Esophagus (tissue), 2 donors: ENCODE results near the gene MAN1A1. TPM values are rescaled to one million over a fixed set of nuclear protein-coding genes. Genes with fewer than 3 reads are reported as not detected.

Experiments
- H3K27ac ChIP-seq, 2 donors: one replicate each; pipeline ENCODE4 v1.5.1; 2013; ENCODE audit warnings: low read depth in 2 of 2, mild to moderate bottlenecking in 2 of 2, inconsistent platforms in 1 of 2, low read length in 1 of 2, moderate library complexity in 1 of 2
- H3K27me3 ChIP-seq, 2 donors: one replicate each; pipeline ENCODE4 v1.6.1; 2013; ENCODE audit warnings: low read length in 2 of 2, control low read depth in 1 of 2, mild to moderate bottlenecking in 1 of 2; ENCODE audit not compliant: insufficient read depth in 2 of 2, control insufficient read depth in 1 of 2
- H3K36me3 ChIP-seq, 2 donors: one replicate each; pipeline ENCODE4 v1.6.1; 2013; ENCODE audit warnings: low read length in 1 of 2; ENCODE audit not compliant: control insufficient read depth in 2 of 2, insufficient read depth in 2 of 2
- H3K4me1 ChIP-seq, 2 donors: one replicate each; pipeline ENCODE4 v1.6.1; 2013; ENCODE audit warnings: low read length in 1 of 2; ENCODE audit not compliant: control insufficient read depth in 2 of 2, insufficient read depth in 2 of 2
- H3K4me3 ChIP-seq, 2 donors: one replicate each; pipeline ENCODE4 v1.5.1; 2013; ENCODE audit warnings: low read length in 2 of 2, mild to moderate bottlenecking in 2 of 2, low read depth in 1 of 2, moderate library complexity in 1 of 2
- H3K9me3 ChIP-seq, 2 donors: one replicate each; pipeline ENCODE4 v1.6.1; 2013; ENCODE audit warnings: mild to moderate bottlenecking in 2 of 2, low read depth in 1 of 2, low read length in 1 of 2, moderate library complexity in 1 of 2; ENCODE audit not compliant: control insufficient read depth in 2 of 2, insufficient read depth in 1 of 2
- WGBS, 2 donors: extraction: QIAGEN DNeasy Blood & Tissue Kit; methylation state at CpG; one replicate each; pipeline ENCODE4 v1.1.7; 2013; 5-methylcytosine and 5-hydroxymethylcytosine counted together
- polyA plus RNA-seq, 2 donors: library from polyadenylated mRNA; stranded (reverse); fragments of 200-250 nt; gene quantifications; one replicate each; pipeline ENCODE4 v1.2.3, GENCODE V29; 2013
- donor health status: healthy with polysubstance abuse.
- donor health status: Bipolar disorder and iron deficiency.

MAN1A1 gene
- polyA plus RNA-seq, 2 donors = 2.0 to 5.3 TPM

- no peak overlapping the region for H3K27ac ChIP-seq
- H3K4me3 ChIP-seq = no peak overlapping the region
- 76 to 82% methylated on average over 4 of the region's 4 CpGs for WGBS, 2 donors
- no peaks in the 10 kb centered on the region for H3K36me3 ChIP-seq
- no peaks in the 10 kb centered on the region for H3K27me3 ChIP-seq
- peaks cover 0 to 2% of the 10 kb centered on the region in 2 donors for H3K4me1 ChIP-seq
- no peaks in the 10 kb centered on the region for H3K9me3 ChIP-seq
These were observed 20.4 kb downstream of the MAN1A1 start for GRCh38 chr6:119328892-119329793.

GRCh38 chr6:119328254-119328653 lies 21.3 kb downstream of the MAN1A1 start:
- Histone ChIP-seq H3K9me3 (no peaks in the 10 kb centered on the region), H3K27me3 (no peaks in the 10 kb centered on the region), H3K36me3 (no peaks in the 10 kb centered on the region), H3K4me1 (peaks cover 0 to 2% of the 10 kb centered on the region in 2 donors), H3K4me3 (no peak overlapping the region), H3K27ac (no peak overlapping the region)
- WGBS, 2 donors = 85 to 87% methylated on average over 2 of the region's 2 CpGs

GRCh38 chr6:119327810-119328209 lies 21.8 kb downstream of the MAN1A1 start:
- no peaks in the 10 kb centered on the region for H3K27me3 ChIP-seq
- no peaks in the 10 kb centered on the region for H3K36me3 ChIP-seq
- H3K9me3 ChIP-seq = no peaks in the 10 kb centered on the region
- no peak overlapping the region for H3K4me3 ChIP-seq
- no peak overlapping the region for H3K27ac ChIP-seq
- H3K4me1 ChIP-seq = peaks cover 0 to 2% of the 10 kb centered on the region in 2 donors
- WGBS, 2 donors = 66 to 91% methylated on average over 2 of the region's 2 CpGs

- Histone ChIP-seq H3K27me3 (no peaks in the 10 kb centered on the region), H3K9me3 (no peaks in the 10 kb centered on the region), H3K4me1 (peaks cover 0 to 2% of the 10 kb centered on the region in 2 donors), H3K27ac (no peak overlapping the region), H3K4me3 (no peak overlapping the region), H3K36me3 (no peaks in the 10 kb centered on the region)
- WGBS, 2 donors = 89 to 90% methylated on average over 10 of the region's 10 CpGs
These were observed 23.1 kb downstream of the MAN1A1 start for GRCh38 chr6:119326291-119327005.

- Histone ChIP-seq H3K4me1 (peaks cover 0 to 2% of the 10 kb centered on the region in 2 donors), H3K4me3 (no peak overlapping the region), H3K27me3 (no peaks in the 10 kb centered on the region), H3K27ac (no peak overlapping the region), H3K36me3 (no peaks in the 10 kb centered on the region), H3K9me3 (no peaks in the 10 kb centered on the region)
- 82 to 92% methylated on average over 11 of the region's 11 CpGs for WGBS, 2 donors
These were observed 23.8 kb downstream of the MAN1A1 start for GRCh38 chr6:119325559-119326265.

GRCh38 chr6:119324718-119325117 lies 24.8 kb downstream of the MAN1A1 start:
- Histone ChIP-seq H3K36me3 (no peaks in the 10 kb centered on the region), H3K4me3 (no peak overlapping the region), H3K27me3 (no peaks in the 10 kb centered on the region), H3K27ac (no peak overlapping the region), H3K4me1 (no peaks in the 10 kb centered on the region), H3K9me3 (no peaks in the 10 kb centered on the region)
- WGBS, 2 donors = 74 to 81% methylated on average over 2 of the region's 2 CpGs

GRCh38 chr6:119323931-119324330 lies 25.6 kb downstream of the MAN1A1 start:
- Histone ChIP-seq H3K36me3 (no peaks in the 10 kb centered on the region), H3K4me3 (no peak overlapping the region), H3K9me3 (no peaks in the 10 kb centered on the region), H3K4me1 (no peaks in the 10 kb centered on the region), H3K27ac (no peak overlapping the region), H3K27me3 (no peaks in the 10 kb centered on the region)
- 46 to 55% methylated on average over 1 of the region's 1 CpG for WGBS, 2 donors

- WGBS, 2 donors = 97 to 100% methylated on average over 2 of the region's 2 CpGs
- Histone ChIP-seq H3K27ac (no peak overlapping the region), H3K36me3 (no peaks in the 10 kb centered on the region)
These were observed 26.1 kb downstream of the MAN1A1 start for GRCh38 chr6:119323478-119323877.

GRCh38 chr6:119322715-119323350 lies 26.7 kb downstream of the MAN1A1 start:
- H3K36me3 ChIP-seq = no peaks in the 10 kb centered on the region
- no peaks in the 10 kb centered on the region for H3K4me1 ChIP-seq
- H3K27ac ChIP-seq = no peak overlapping the region
- H3K9me3 ChIP-seq = no peaks in the 10 kb centered on the region
- H3K4me3 ChIP-seq = no peak overlapping the region
- WGBS, 2 donors = 86 to 93% methylated on average over 5 of the region's 5 CpGs
- no peaks in the 10 kb centered on the region for H3K27me3 ChIP-seq

More at GRCh38 chr6:119323478-119323877, 26.1 kb downstream of the MAN1A1 start:
- Histone ChIP-seq H3K27me3 (no peaks in the 10 kb centered on the region), H3K4me1 (no peaks in the 10 kb centered on the region), H3K9me3 (no peaks in the 10 kb centered on the region), H3K4me3 (no peak overlapping the region)
